ENCODE measurements around the gene SASS6. TPM values are rescaled to one million over a fixed set of nuclear protein-coding genes. Genes with fewer than 3 reads are reported as not detected.

Gene SASS6
- polyA plus RNA-seq, 1 of the 3 experiments (the other 2 are of a cell fraction) = 0.48 TPM

DNA sequence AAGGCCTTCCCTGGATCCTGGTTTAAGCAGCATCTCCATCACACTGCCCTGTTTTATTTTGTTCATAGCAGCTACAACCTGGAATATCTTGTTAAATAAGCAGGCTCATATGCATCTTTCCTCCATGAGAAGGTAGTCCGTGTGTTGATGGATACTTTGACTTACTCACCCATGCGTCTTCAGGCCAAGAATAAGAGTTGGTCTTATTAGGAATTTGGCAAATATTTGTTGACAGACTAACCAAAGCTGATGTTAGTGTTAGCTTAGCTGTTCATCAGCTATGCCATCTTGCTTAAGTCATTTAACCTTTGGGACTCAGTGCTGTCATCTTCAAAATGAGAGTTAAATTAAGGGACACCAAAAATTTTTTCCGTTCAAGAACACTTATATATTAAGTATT, 59.2 kb downstream of the SASS6 start:
- H3F3A ChIP-seq (replicated peaks; ENCODE audit: insufficient read depth) = peaks cover 7% of the 10 kb centered on the region
- DNase-seq = no peak
- H3K9ac ChIP-seq = no peak overlapping the region
- no peaks in the 10 kb centered on the region for H3K9me2 ChIP-seq
- H3K36me3 ChIP-seq (replicated peaks in 1 of 2; ENCODE audit: control insufficient read depth in 1 of 2, insufficient read depth in 2 of 2, low read length in 1 of 2) = peaks cover 58 to 70% of the 10 kb centered on the region in 2 experiments
- WGBS (ENCODE audit: low lambda C conversion rate) = 95% methylated on average over 3 of the region's 3 CpGs
- no peaks in the 10 kb centered on the region for H3K9me3 ChIP-seq
- H3K79me2 ChIP-seq (ENCODE audit: insufficient read depth) = peaks cover 5% of the 10 kb centered on the region; the same call in 1 of the 2 replicates
- no peak overlapping the region for H2AFZ ChIP-seq (ENCODE audit: low read depth)
- H3K4me2 ChIP-seq = no peak overlapping the region
- ChIA-PET POLR2A (no interaction called here), CTCF (no interaction called here)
- H3K27ac ChIP-seq (ENCODE audit: low read depth in 2 of 2, low read length in 1 of 2) = no peak overlapping the region
- H3K27me3 ChIP-seq (ENCODE audit: insufficient read depth) = no peaks in the 10 kb centered on the region
- TF ChIP-seq FOXM1 (IDR thresholded peaks at IDR 0.05; ENCODE audit: low read depth) (no peak), EP300 (IDR thresholded peaks at IDR 0.05; ENCODE audit: borderline replicate concordance in 1 of 2, low read depth in 1 of 2, low read length in 1 of 2) (no peak), ELF1 (IDR thresholded peaks at IDR 0.05) (no peak), REST (IDR thresholded peaks at IDR 0.05; ENCODE audit: low read depth, low read length) (no peak), NRF1 (IDR thresholded peaks at IDR 0.05; ENCODE audit: low read depth, low read length) (no peak), POLR2AphosphoS5 (IDR thresholded peaks at IDR 0.05; ENCODE audit: low read depth, low read length) (no peak), RXRA (IDR thresholded peaks at IDR 0.05; ENCODE audit: borderline replicate concordance, low read depth) (no peak), MAX (IDR thresholded peaks at IDR 0.05; ENCODE audit: low read depth) (no peak), JUND (IDR thresholded peaks at IDR 0.05) (no peak), TEAD4 (IDR thresholded peaks at IDR 0.05; ENCODE audit: borderline replicate concordance, insufficient read depth) (no peak), SMC3 (IDR thresholded peaks at IDR 0.05; ENCODE audit: low read depth, low read length) (no peak), MXI1 (IDR thresholded peaks at IDR 0.05; ENCODE audit: low read depth, low read length) (no peak), FOXJ3 (CRISPR knock-in tag; IDR thresholded peaks at IDR 0.05) (no peak), SIN3A (IDR thresholded peaks at IDR 0.05; ENCODE audit: borderline replicate concordance, low read depth, low read length) (no peak), YY1 (IDR thresholded peaks at IDR 0.05; ENCODE audit: low read depth) (no peak), RFX5 (IDR thresholded peaks at IDR 0.05; ENCODE audit: low read length) (no peak)
- TF ChIP-seq, protein P1, sequence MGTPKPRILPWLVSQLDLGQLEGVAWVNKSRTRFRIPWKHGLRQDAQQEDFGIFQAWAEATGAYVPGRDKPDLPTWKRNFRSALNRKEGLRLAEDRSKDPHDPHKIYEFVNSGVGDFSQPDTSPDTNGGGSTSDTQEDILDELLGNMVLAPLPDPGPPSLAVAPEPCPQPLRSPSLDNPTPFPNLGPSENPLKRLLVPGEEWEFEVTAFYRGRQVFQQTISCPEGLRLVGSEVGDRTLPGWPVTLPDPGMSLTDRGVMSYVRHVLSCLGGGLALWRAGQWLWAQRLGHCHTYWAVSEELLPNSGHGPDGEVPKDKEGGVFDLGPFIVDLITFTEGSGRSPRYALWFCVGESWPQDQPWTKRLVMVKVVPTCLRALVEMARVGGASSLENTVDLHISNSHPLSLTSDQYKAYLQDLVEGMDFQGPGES (IDR thresholded peaks at IDR 0.05; ENCODE audit: low read depth, low read length) = no peak
- H3K4me1 ChIP-seq (ENCODE audit: control insufficient read depth in 1 of 2, insufficient read depth in 2 of 2, low read depth in 1 of 2, low read length in 1 of 2) = peaks cover 0 to 4% of the 10 kb centered on the region in 2 experiments; a peak in 1 of 4 replicates
- no peak overlapping the region for H3K4me3 ChIP-seq (ENCODE audit: low read depth in 2 of 2, low read length in 1 of 2)
- H4K20me1 ChIP-seq (ENCODE audit: insufficient read depth) = no peaks in the 10 kb centered on the region
